Astrocyte of the hippocampus (primary cell): ENCODE data around the gene VNN1.
"Not testable (repeated sequence)": the region's sequence is repeated elsewhere in the genome, so short reads cannot be mapped to it uniquely, and the experiment has no call there.

Experiments
- DNase-seq: peaks from one replicate; pipeline ENCODE4 v3.0.0; 2011; ENCODE audit warnings: low read depth, low spot score

Gene VNN1

GRCh38 chr6:132673376-132674094 lies 40.3 kb downstream of the VNN1 start:
- no peak for DNase-seq

- DNase-seq = no peak
Observed at GRCh38 chr6:132671295-132671694, 42.6 kb downstream of the VNN1 start.

GRCh38 chr6:132669690-132670291 lies 44.1 kb downstream of the VNN1 start:
- DNase-seq = peak; percentile 62

GRCh38 chr6:132666118-132666517 lies 47.7 kb downstream of the VNN1 start:
- DNase-seq = no peak

GRCh38 chr6:132664309-132665034 lies 49.4 kb downstream of the VNN1 start:
- no peak for DNase-seq

- DNase-seq = no peak
Observed at GRCh38 chr6:132663661-132664060, 50.2 kb downstream of the VNN1 start.

GRCh38 chr6:132661906-132662305 lies 51.9 kb downstream of the VNN1 start:
- no peak for DNase-seq

- DNase-seq = no peak
Observed at GRCh38 chr6:132659082-132659481, 54.8 kb downstream of the VNN1 start, which contains the start of gene TAAR1. TSS of gene TAAR1 (minus strand) at chr6:132659182. CDS start at chr6:132646003, 13,179 bp downstream.

- DNase-seq = no peak
Observed at GRCh38 chr6:132651062-132651461, 62.8 kb downstream of the VNN1 start.

- DNase-seq = peak; percentile 9
Observed at GRCh38 chr6:132650429-132650828, 63.4 kb downstream of the VNN1 start.

- DNase-seq = no peak
Observed at GRCh38 chr6:132648828-132649227, 65.0 kb downstream of the VNN1 start.

GRCh38 chr6:132648356-132648755 lies 65.5 kb downstream of the VNN1 start:
- DNase-seq = peak; percentile 77

- DNase-seq = no peak
Observed at GRCh38 chr6:132643547-132643946, 70.3 kb downstream of the VNN1 start.

- DNase-seq = not testable (repeated sequence)
Observed at GRCh38 chr6:132637135-132637534, 76.7 kb downstream of the VNN1 start.

- DNase-seq = not testable (repeated sequence)
Observed at GRCh38 chr6:132635906-132636305, 77.9 kb downstream of the VNN1 start.

GRCh38 chr6:132635288-132635687 lies 78.6 kb downstream of the VNN1 start:
- not testable (repeated sequence) for DNase-seq

GRCh38 chr6:132634796-132635195 lies 79.1 kb downstream of the VNN1 start:
- no peak for DNase-seq

- DNase-seq = no peak
Observed at GRCh38 chr6:132633362-132633761, 80.5 kb downstream of the VNN1 start.
